ENCODE data around the gene PUSL1. TPM values are rescaled to one million over a fixed set of nuclear protein-coding genes. Genes with fewer than 3 reads are reported as not detected.
A peak's percentile ranks its signal among the peaks of the same experiment; 100 is the strongest.

PUSL1 gene
- total and polyA plus RNA-seq, 2 of the 13 experiments (the other 11 are each of a cell fraction or from before 2014, with no cell fraction given): 8.3 to 22.2 TPM

GRCh38 chr1:1359664-1360468 is 51.5 kb downstream of the PUSL1 start (continued):
- TF ChIP-seq CC2D1A (CRISPR knock-in tag; IDR thresholded peaks at IDR 0.05): no peak
- TF ChIP-seq E2F2 (CRISPR knock-in tag; IDR thresholded peaks at IDR 0.05; ENCODE audit: borderline replicate concordance): no peak
- TF ChIP-seq ZNF326 (CRISPR knock-in tag; IDR thresholded peaks at IDR 0.05; ENCODE audit: borderline replicate concordance): no peak
- TF ChIP-seq ZBTB1 (CRISPR knock-in tag; IDR thresholded peaks at IDR 0.05; ENCODE audit: borderline replicate concordance): no peak
- TF ChIP-seq ZFYVE20 (CRISPR knock-in tag; IDR thresholded peaks at IDR 0.05; ENCODE audit: borderline replicate concordance, low read depth): no peak
- TF ChIP-seq, protein P1, sequence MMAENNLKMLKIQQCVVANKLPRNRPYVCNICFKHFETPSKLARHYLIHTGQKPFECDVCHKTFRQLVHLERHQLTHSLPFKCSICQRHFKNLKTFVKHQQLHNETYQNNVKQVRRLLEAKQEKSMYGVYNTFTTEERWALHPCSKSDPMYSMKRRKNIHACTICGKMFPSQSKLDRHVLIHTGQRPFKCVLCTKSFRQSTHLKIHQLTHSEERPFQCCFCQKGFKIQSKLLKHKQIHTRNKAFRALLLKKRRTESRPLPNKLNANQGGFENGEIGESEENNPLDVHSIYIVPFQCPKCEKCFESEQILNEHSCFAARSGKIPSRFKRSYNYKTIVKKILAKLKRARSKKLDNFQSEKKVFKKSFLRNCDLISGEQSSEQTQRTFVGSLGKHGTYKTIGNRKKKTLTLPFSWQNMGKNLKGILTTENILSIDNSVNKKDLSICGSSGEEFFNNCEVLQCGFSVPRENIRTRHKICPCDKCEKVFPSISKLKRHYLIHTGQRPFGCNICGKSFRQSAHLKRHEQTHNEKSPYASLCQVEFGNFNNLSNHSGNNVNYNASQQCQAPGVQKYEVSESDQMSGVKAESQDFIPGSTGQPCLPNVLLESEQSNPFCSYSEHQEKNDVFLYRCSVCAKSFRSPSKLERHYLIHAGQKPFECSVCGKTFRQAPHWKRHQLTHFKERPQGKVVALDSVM (CRISPR knock-in tag; IDR thresholded peaks at IDR 0.05): peak; percentile 88
- TF ChIP-seq ARID2 (CRISPR knock-in tag; IDR thresholded peaks at IDR 0.05; ENCODE audit: borderline replicate concordance): no peak
- TF ChIP-seq ZNF124 (CRISPR knock-in tag; IDR thresholded peaks at IDR 0.05): no peak
- TF ChIP-seq PPARG (CRISPR knock-in tag; conservative IDR thresholded peaks at IDR 0.05): no peak
- peak; percentile 37 for TF ChIP-seq PHF5A (CRISPR knock-in tag; IDR thresholded peaks at IDR 0.05; ENCODE audit: low read depth, unreplicated experiment)
- no peak for TF ChIP-seq HBP1 (CRISPR knock-in tag; IDR thresholded peaks at IDR 0.05; ENCODE audit: low read depth)
- TF ChIP-seq SNAPC4 (CRISPR knock-in tag; IDR thresholded peaks at IDR 0.05): peak; percentile 49; the same call in 1 of the 2 replicates
- no peak for TF ChIP-seq ZNF773 (CRISPR knock-in tag; IDR thresholded peaks at IDR 0.05; ENCODE audit: borderline replicate concordance)
- TF ChIP-seq ZNF530 (CRISPR knock-in tag; IDR thresholded peaks at IDR 0.05; ENCODE audit: low read depth): no peak
- TF ChIP-seq NR1H2 (CRISPR knock-in tag; IDR thresholded peaks at IDR 0.05; ENCODE audit: borderline replicate concordance, low read depth): no peak
- TF ChIP-seq ZBTB8A (CRISPR knock-in tag; IDR thresholded peaks at IDR 0.05; ENCODE audit: borderline replicate concordance, low read depth): peak; percentile 57; the same call in 1 of the 2 replicates
- no peak for TF ChIP-seq STAT5B (CRISPR knock-in tag; IDR thresholded peaks at IDR 0.05)
- TF ChIP-seq ZFP36L2 (CRISPR knock-in tag; IDR thresholded peaks at IDR 0.05): no peak
- peak; percentile 59; the same call in 1 of the 2 replicates for TF ChIP-seq KDM2A (CRISPR knock-in tag; IDR thresholded peaks at IDR 0.05; ENCODE audit: borderline replicate concordance, low read depth)

All from HepG2 (cell line).